KMS-11 (cell line): Measurements from ENCODE around the gene H3-3A.

ENCODE experiments used
- H2AFZ ChIP-seq: fragments of 200-600 bp; sonication (generic); 2 replicates; pipeline ENCODE4 v1.6.1; 2016; ENCODE audit warnings: antibody characterized with exemption, mixed run types, low read depth
- H3K27ac ChIP-seq: fragments of 200-600 bp; sonication (generic); 2 replicates; pipeline ENCODE4 v1.6.1; 2016; ENCODE audit warnings: mild to moderate bottlenecking, mixed run types
- H3K27me3 ChIP-seq: fragments of 200-600 bp; sonication (generic); 2 replicates; pipeline ENCODE4 v1.6.1; 2017; ENCODE audit warnings: mild to moderate bottlenecking, low read depth, mixed run types, moderate library complexity; ENCODE audit not compliant: insufficient read depth
- H3K36me3 ChIP-seq: fragments of 200-600 bp; sonication (generic); 2 replicates; pipeline ENCODE4 v1.6.1; 2017; ENCODE audit warnings: mild to moderate bottlenecking, mixed run types; ENCODE audit not compliant: insufficient read depth
- H3K4me1 ChIP-seq: fragments of 200-600 bp; sonication (generic); 2 replicates; pipeline ENCODE4 v1.6.1; 2016; ENCODE audit warnings: mild to moderate bottlenecking, low read depth, mixed run types; ENCODE audit not compliant: poor library complexity, severe bottlenecking
- H3K4me2 ChIP-seq: fragments of 200-600 bp; sonication (generic); 2 replicates; pipeline ENCODE4 v1.7.0; 2016; ENCODE audit warnings: mild to moderate bottlenecking, mixed run types
- H3K4me3 ChIP-seq: fragments of 200-600 bp; sonication (generic); IDR thresholded peaks from 2 replicates; pipeline ENCODE4 v1.6.1; 2017; ENCODE audit warnings: low read depth, low read length, mixed read lengths; ENCODE audit not compliant: insufficient read depth
- H3K79me2 ChIP-seq: fragments of 200-600 bp; sonication (generic); 2 replicates; pipeline ENCODE4 v1.6.1; 2016; ENCODE audit warnings: low read depth, mixed run types; ENCODE audit not compliant: insufficient read depth
- H3K9ac ChIP-seq: fragments of 200-600 bp; sonication (generic); 2 replicates; pipeline ENCODE4 v1.6.1; 2016; ENCODE audit warnings: mild to moderate bottlenecking, mixed run types
- H4K20me1 ChIP-seq: fragments of 200-600 bp; sonication (generic); 2 replicates; pipeline ENCODE4 v1.6.1; 2016; ENCODE audit warnings: mild to moderate bottlenecking, mixed run types; ENCODE audit not compliant: insufficient read depth
- CTCF ChIP-seq: fragments of 200-600 bp; sonication (generic); conservative IDR thresholded peaks from 2 replicates; pipeline ENCODE4 v1.6.1; 2017; ENCODE audit warnings: low read depth, mild to moderate bottlenecking, antibody characterized with exemption, low read length, moderate library complexity, mixed read lengths

Gene H3-3A

DNA sequence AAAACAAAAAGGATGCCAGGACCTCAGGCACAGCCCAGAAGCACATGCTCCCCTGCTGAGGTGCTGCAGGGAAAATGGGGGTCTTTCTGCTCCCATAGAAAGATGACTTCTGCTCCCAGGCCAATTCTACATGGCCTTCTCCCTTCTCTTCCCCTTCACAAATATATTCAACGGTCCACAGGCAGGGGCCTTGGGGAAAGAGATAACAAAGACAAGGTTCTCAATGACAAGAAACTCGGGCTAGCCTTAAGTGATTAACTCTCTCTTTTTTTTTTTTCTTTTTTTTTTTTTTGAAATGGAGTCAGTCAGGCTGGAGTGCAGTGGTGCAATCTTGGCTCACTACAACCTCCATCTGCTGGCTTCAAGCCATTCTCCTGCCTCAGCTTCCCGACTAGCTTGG is 54.2 kb downstream of the H3-3A start:
- no peaks in the 10 kb centered on the region for H4K20me1 ChIP-seq
- no peak overlapping the region for H3K9ac ChIP-seq
- H3K4me1 ChIP-seq = peaks cover 23% of the 10 kb centered on the region
- H2AFZ ChIP-seq = no peak overlapping the region
- no peak overlapping the region for H3K4me3 ChIP-seq
- TF ChIP-seq CTCF = no peak
- no peaks in the 10 kb centered on the region for H3K36me3 ChIP-seq
- H3K27ac ChIP-seq = no peak overlapping the region
- no peaks in the 10 kb centered on the region for H3K79me2 ChIP-seq
- H3K27me3 ChIP-seq = no peaks in the 10 kb centered on the region
- no peak overlapping the region for H3K4me2 ChIP-seq

GRCh38 chr1:226117330-226117729 is 54.8 kb downstream of the H3-3A start:
- peaks cover 16% of the 10 kb centered on the region for H3K4me1 ChIP-seq
- H3K4me2 ChIP-seq = no peak overlapping the region
- no peak overlapping the region for H3K27ac ChIP-seq
- no peak overlapping the region for H3K9ac ChIP-seq
- H3K4me3 ChIP-seq = no peak overlapping the region
- no peaks in the 10 kb centered on the region for H3K36me3 ChIP-seq
- TF ChIP-seq CTCF = no peak
- no peaks in the 10 kb centered on the region for H4K20me1 ChIP-seq
- H3K27me3 ChIP-seq = no peaks in the 10 kb centered on the region
- no peaks in the 10 kb centered on the region for H3K79me2 ChIP-seq
- H2AFZ ChIP-seq = no peak overlapping the region

DNA sequence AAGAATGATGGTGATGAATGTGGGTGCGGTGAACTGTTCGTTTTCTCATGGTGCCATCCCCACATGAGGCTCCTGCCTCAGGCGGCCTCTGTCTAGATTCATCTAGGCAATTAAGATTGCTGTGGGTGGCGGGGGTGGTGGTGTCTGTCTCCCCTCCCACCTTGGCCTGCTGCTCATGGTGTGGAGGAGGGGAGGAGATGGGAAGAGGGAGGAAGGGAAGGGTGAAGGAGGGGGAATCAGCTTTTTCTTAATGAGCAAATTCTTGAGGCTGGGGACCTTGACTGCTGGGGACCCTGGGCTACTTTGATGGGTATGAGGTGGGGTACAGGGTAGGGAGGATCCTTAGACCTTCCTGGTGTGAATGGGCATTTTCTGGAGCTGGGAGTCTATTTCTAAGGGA is 55.8 kb downstream of the H3-3A start:
- no peaks in the 10 kb centered on the region for H3K79me2 ChIP-seq
- TF ChIP-seq CTCF = no peak
- no peak overlapping the region for H3K4me2 ChIP-seq
- H3K4me1 ChIP-seq = peaks cover 12% of the 10 kb centered on the region
- no peaks in the 10 kb centered on the region for H3K36me3 ChIP-seq
- no peak overlapping the region for H3K4me3 ChIP-seq
- no peaks in the 10 kb centered on the region for H3K27me3 ChIP-seq
- no peaks in the 10 kb centered on the region for H4K20me1 ChIP-seq
- H3K9ac ChIP-seq = no peak overlapping the region
- H3K27ac ChIP-seq = no peak overlapping the region
- H2AFZ ChIP-seq = no peak overlapping the region

GRCh38 chr1:226119169-226119568 is 56.7 kb downstream of the H3-3A start:
- Histone ChIP-seq H3K27me3 (no peaks in the 10 kb centered on the region), H3K27ac (no peak overlapping the region), H4K20me1 (no peaks in the 10 kb centered on the region), H3K79me2 (no peaks in the 10 kb centered on the region), H3K9ac (no peak overlapping the region), H3K4me3 (no peak overlapping the region), H3K4me1 (peaks cover 19% of the 10 kb centered on the region), H3K36me3 (no peaks in the 10 kb centered on the region), H3K4me2 (no peak overlapping the region), H2AFZ (no peak overlapping the region)
- TF ChIP-seq CTCF = no peak

GRCh38 chr1:226120398-226120797 is 57.9 kb downstream of the H3-3A start:
- Histone ChIP-seq H2AFZ (no peak overlapping the region), H3K36me3 (no peaks in the 10 kb centered on the region), H3K27me3 (no peaks in the 10 kb centered on the region), H3K4me3 (no peak overlapping the region), H3K27ac (no peak overlapping the region), H3K4me2 (no peak overlapping the region), H4K20me1 (no peaks in the 10 kb centered on the region), H3K4me1 (peaks cover 31% of the 10 kb centered on the region), H3K79me2 (no peaks in the 10 kb centered on the region), H3K9ac (no peak overlapping the region)
- no peak for TF ChIP-seq CTCF
